CD14-positive monocyte (primary cell): Measurements from ENCODE around the gene MYPN. TPM values are rescaled to one million over a fixed set of nuclear protein-coding genes. Genes with fewer than 3 reads are reported as not detected.
A peak's percentile ranks its signal among the peaks of the same experiment; 100 is the strongest.

Source experiments
- DNase-seq, 3 donors: peaks; one replicate each; pipeline ENCODE4 v3.0.0-alpha.2; 2011 to 2022
- H2AFZ ChIP-seq: 2 replicates; pipeline ENCODE4 v1.6.0; 2012; ENCODE audit warnings: mild to moderate bottlenecking, low read depth, low read length, inconsistent platforms; ENCODE audit not compliant: insufficient read depth, poor library complexity, severe bottlenecking
- H3K27ac ChIP-seq, 2 donors: 1 replicate in 1 of 2; 2 replicates in 1 of 2; pipeline ENCODE4 v1.5.1; 2012 to 2013; ENCODE audit warnings: low read length in 2 of 2, control low read depth in 1 of 2, inconsistent platforms in 1 of 2, low read depth in 1 of 2, mild to moderate bottlenecking in 1 of 2
- H3K27me3 ChIP-seq, 2 donors: one replicate each; pipeline versions ENCODE4 v1.6.0 to v1.6.1; 2011 to 2013; ENCODE audit warnings: low read length in 2 of 2; ENCODE audit not compliant: control insufficient read depth in 2 of 2, insufficient read depth in 2 of 2
- H3K36me3 ChIP-seq, 2 donors: replicated peaks in 1 of 2; 1 replicate in 1 of 2; 2 replicates in 1 of 2; pipeline versions ENCODE4 v1.5.1 to v1.6.1; 2012 to 2013; ENCODE audit warnings: low read length in 2 of 2, control low read depth in 1 of 2, inconsistent platforms in 1 of 2, mild to moderate bottlenecking in 1 of 2; ENCODE audit not compliant: insufficient read depth in 2 of 2, control insufficient read depth in 1 of 2
- H3K4me1 ChIP-seq, 2 donors: 1 replicate in 1 of 2; 2 replicates in 1 of 2; pipeline versions ENCODE4 v1.5.1 to v1.6.1; 2012 to 2013; ENCODE audit warnings: low read length in 2 of 2, control low read depth in 1 of 2, inconsistent platforms in 1 of 2, mild to moderate bottlenecking in 1 of 2, moderate library complexity in 1 of 2; ENCODE audit not compliant: insufficient read depth in 2 of 2, control insufficient read depth in 1 of 2
- H3K4me2 ChIP-seq: replicated peaks from 2 replicates; pipeline ENCODE3; 2012; ENCODE audit warnings: low read length, moderate library complexity, mild to moderate bottlenecking; ENCODE audit not compliant: poor library complexity, severe bottlenecking; ENCODE audit errors: extremely low read depth
- H3K4me3 ChIP-seq, 3 experiments: fragments of 200-600 bp in 1 of 3; sonication (generic) in 1 of 3; replicated peaks in 1 of 3; 1 replicate in 2 of 3; 2 replicates in 1 of 3; pipeline ENCODE4 v1.5.1; 2011 to 2013; ENCODE audit warnings: low read length in 3 of 3, mild to moderate bottlenecking in 3 of 3, control low read depth in 2 of 3, low read depth in 2 of 3, inconsistent platforms in 1 of 3, moderate library complexity in 1 of 3
- H3K79me2 ChIP-seq: 2 replicates; pipeline ENCODE4 v1.6.0; 2012; ENCODE audit warnings: mild to moderate bottlenecking, control low read depth, inconsistent platforms, low read length, moderate library complexity; ENCODE audit not compliant: insufficient read depth
- H3K9ac ChIP-seq: 2 replicates; pipeline ENCODE4 v1.6.0; 2017; ENCODE audit warnings: low read length, mild to moderate bottlenecking; ENCODE audit not compliant: insufficient read depth, poor library complexity, severe bottlenecking
- H3K9me3 ChIP-seq, 2 donors: replicated peaks in 1 of 2; 1 replicate in 1 of 2; 2 replicates in 1 of 2; pipeline versions ENCODE4 v1.5.1 to v1.6.1; 2012 to 2013; ENCODE audit warnings: low read length in 2 of 2, control low read depth in 1 of 2; ENCODE audit not compliant: control insufficient read depth in 1 of 2, insufficient read depth in 1 of 2
- H4K20me1 ChIP-seq: 2 replicates; pipeline ENCODE4 v1.6.0; 2012; ENCODE audit warnings: mild to moderate bottlenecking, low read length, control low read depth, moderate library complexity; ENCODE audit not compliant: insufficient read depth
- H3K27ac Mint-ChIP-seq, 7 donors: one replicate each; pipeline ENCODE4 v1.8.0; 2020; ENCODE audit warnings: mild to moderate bottlenecking in 7 of 7, mixed read lengths in 7 of 7, moderate library complexity in 6 of 7, inconsistent platforms in 2 of 7
- H3K27me3 Mint-ChIP-seq, 3 donors: one replicate each; pipeline ENCODE4 v1.8.0; 2021 to 2022; ENCODE audit warnings: low read depth in 3 of 3, mild to moderate bottlenecking in 3 of 3, mixed read lengths in 3 of 3, moderate library complexity in 3 of 3, inconsistent platforms in 1 of 3
- H3K36me3 Mint-ChIP-seq, 2 donors: one replicate each; pipeline ENCODE4 v1.8.0; 2020; ENCODE audit warnings: mixed read lengths in 2 of 2, inconsistent platforms in 1 of 2, mild to moderate bottlenecking in 1 of 2
- H3K4me1 Mint-ChIP-seq: one replicate; pipeline ENCODE4 v1.8.0; 2020; ENCODE audit warnings: mild to moderate bottlenecking, mixed read lengths
- H3K4me3 Mint-ChIP-seq, 2 donors: one replicate each; pipeline ENCODE4 v1.8.0; 2020; ENCODE audit warnings: mild to moderate bottlenecking in 2 of 2, mixed read lengths in 2 of 2, moderate library complexity in 1 of 2
- H3K9me3 Mint-ChIP-seq, 7 donors: one replicate each; pipeline ENCODE4 v1.8.0; 2020 to 2022; ENCODE audit warnings: mixed read lengths in 7 of 7, mild to moderate bottlenecking in 6 of 7, moderate library complexity in 6 of 7, inconsistent platforms in 2 of 7
- WGBS: methylation state at CpG from one replicate; pipeline ENCODE4 v1.1.5; 2013; ENCODE audit warnings: missing lambda C conversion rate; ENCODE audit not compliant: insufficient coverage; 5-methylcytosine and 5-hydroxymethylcytosine counted together
- intact Hi-C, 2 donors: fragments of 100-400 bp; cut with micrococcal nuclease; formaldehyde crosslinking; loops; one replicate each; pipeline versions ENCODE4 v1.15.0 to v1.15.1; 2023
- polyA plus RNA-seq, 3 donors: library from polyadenylated mRNA; depleted of rRNA in 1 of 3; unstranded in 2 of 3; stranded (reverse) in 1 of 3; fragments of 300-500 nt in 2 of 3; fragments of >200 nt in 1 of 3; fragmentation: Illumina TruSeq in 2 of 3; gene quantifications; 1 replicate in 2 of 3; 2 replicates in 1 of 3; pipeline ENCODE4 v1.2.3, GENCODE V29; 2012 to 2021
- TF ChIP-seq, protein P1 (sequence below): fragments of 200-600 bp; IDR thresholded peaks from one replicate; pipeline ENCODE4 v1.8.0; 2022; ENCODE audit warnings: antibody characterized with exemption, mild to moderate bottlenecking

MYPN gene
- polyA plus RNA-seq, 3 donors, result not detected

DNA sequence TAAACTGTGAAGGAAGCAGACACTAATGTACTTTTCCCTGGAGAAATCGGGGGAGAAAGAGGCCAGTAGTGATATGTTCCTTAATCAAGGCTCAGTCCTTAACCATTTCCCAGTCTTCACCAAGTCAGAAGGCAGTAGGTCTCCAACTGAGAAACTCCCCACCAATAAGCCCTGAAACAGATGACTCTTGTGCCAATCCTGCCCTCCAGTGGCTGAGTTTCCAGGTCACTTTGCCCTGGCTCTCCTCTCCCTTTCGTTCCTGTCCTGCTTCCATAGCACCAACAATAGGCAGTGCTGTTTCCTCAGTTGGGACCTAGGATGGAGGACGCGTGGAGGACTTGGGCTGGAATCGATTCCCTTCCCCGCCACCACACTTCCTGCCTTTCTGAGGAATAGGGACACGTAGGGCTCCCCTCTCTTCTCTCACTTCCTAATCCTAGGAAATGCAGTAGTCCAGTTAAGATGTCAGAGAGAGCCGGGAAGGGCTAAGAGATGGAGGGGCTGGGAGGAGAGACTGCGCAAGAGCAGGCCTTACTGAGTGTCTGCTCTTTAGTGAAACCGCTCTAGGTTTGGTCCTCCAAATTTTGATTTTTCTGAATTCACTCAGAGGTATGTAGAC is 99.2 kb downstream of the MYPN start:
- no peaks in the 10 kb centered on the region for H3K27me3 ChIP-seq
- Mint-ChIP-seq H3K27me3 (peaks cover 0 to 10% (median 7%) of the 10 kb centered on the region in 3 donors), H3K4me3 (no peak overlapping the region), H3K27ac (no peak overlapping the region), H3K4me1 (peaks cover 2% of the 10 kb centered on the region), H3K9me3 (peaks cover 0 to 2% (median 0%) of the 10 kb centered on the region in 7 donors), H3K36me3 (no peaks in the 10 kb centered on the region)
- no peaks in the 10 kb centered on the region for H3K79me2 ChIP-seq
- intact Hi-C loops, result no loop called here
- TF ChIP-seq, protein P1, sequence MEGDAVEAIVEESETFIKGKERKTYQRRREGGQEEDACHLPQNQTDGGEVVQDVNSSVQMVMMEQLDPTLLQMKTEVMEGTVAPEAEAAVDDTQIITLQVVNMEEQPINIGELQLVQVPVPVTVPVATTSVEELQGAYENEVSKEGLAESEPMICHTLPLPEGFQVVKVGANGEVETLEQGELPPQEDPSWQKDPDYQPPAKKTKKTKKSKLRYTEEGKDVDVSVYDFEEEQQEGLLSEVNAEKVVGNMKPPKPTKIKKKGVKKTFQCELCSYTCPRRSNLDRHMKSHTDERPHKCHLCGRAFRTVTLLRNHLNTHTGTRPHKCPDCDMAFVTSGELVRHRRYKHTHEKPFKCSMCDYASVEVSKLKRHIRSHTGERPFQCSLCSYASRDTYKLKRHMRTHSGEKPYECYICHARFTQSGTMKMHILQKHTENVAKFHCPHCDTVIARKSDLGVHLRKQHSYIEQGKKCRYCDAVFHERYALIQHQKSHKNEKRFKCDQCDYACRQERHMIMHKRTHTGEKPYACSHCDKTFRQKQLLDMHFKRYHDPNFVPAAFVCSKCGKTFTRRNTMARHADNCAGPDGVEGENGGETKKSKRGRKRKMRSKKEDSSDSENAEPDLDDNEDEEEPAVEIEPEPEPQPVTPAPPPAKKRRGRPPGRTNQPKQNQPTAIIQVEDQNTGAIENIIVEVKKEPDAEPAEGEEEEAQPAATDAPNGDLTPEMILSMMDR, result peak; percentile 21
- H3K4me1 ChIP-seq, result no peaks in the 10 kb centered on the region
- H3K36me3 ChIP-seq, result no peaks in the 10 kb centered on the region
- H3K4me2 ChIP-seq, result no peak overlapping the region
- no peak overlapping the region for H3K9ac ChIP-seq
- no peak overlapping the region for H3K27ac ChIP-seq
- no peaks in the 10 kb centered on the region for H4K20me1 ChIP-seq
- no peaks in the 10 kb centered on the region for H3K9me3 ChIP-seq
- 81% methylated on average over 3 of the region's 10 CpGs for WGBS
- no peak overlapping the region for H2AFZ ChIP-seq
- DNase-seq, result peak in 2 of 3 donors; percentile 7 to 9
- H3K4me3 ChIP-seq, result no peak overlapping the region

GRCh38 chr10:68211669-68212068 is 102.4 kb downstream of the MYPN start:
- intact Hi-C loops, result loop anchor here (5.0 kb wide), 2 partner anchors 91 to 136 kb away; no protein-coding TSS in a partner anchor
- Histone ChIP-seq H3K4me2 (no peak overlapping the region), H2AFZ (no peak overlapping the region), H3K36me3 (no peaks in the 10 kb centered on the region), H3K4me1 (no peaks in the 10 kb centered on the region), H3K9me3 (no peaks in the 10 kb centered on the region), H3K4me3 (no peak overlapping the region), H3K9ac (no peak overlapping the region), H3K27ac (no peak overlapping the region), H3K79me2 (no peaks in the 10 kb centered on the region), H4K20me1 (no peaks in the 10 kb centered on the region), H3K27me3 (no peaks in the 10 kb centered on the region)
- H3K27ac Mint-ChIP-seq, result no peak overlapping the region
- no peak for DNase-seq
- peaks cover 0 to 2% (median 0%) of the 10 kb centered on the region in 7 donors for H3K9me3 Mint-ChIP-seq
- H3K27me3 Mint-ChIP-seq, result peaks cover 2 to 9% (median 7%) of the 10 kb centered on the region in 3 donors
- no peaks in the 10 kb centered on the region for H3K4me1 Mint-ChIP-seq
- TF ChIP-seq, protein P1, result no peak
- WGBS, result no CpG with 5 or more reads among the region's 1 CpG
- H3K36me3 Mint-ChIP-seq, result no peaks in the 10 kb centered on the region
- H3K4me3 Mint-ChIP-seq, result no peak overlapping the region
